Smooth muscle cell (in vitro differentiated cells): ENCODE results near the gene CENPX. TPM values are rescaled to one million over a fixed set of nuclear protein-coding genes. Genes with fewer than 3 reads are reported as not detected.

Experiments
- DNase-seq: peaks from one replicate; lab custom pipeline; 2025; ENCODE audit not compliant: unreplicated experiment; lab: John Stamatoyannopoulos, UW
- H2AFZ ChIP-seq: fragments of 200-600 bp; sonication (generic); 2 replicates; pipeline ENCODE4 v1.6.0; 2016; ENCODE audit warnings: antibody characterized with exemption, low read depth, mild to moderate bottlenecking
- H3F3A ChIP-seq: fragments of 200-600 bp; sonication (generic); 2 replicates; pipeline ENCODE4 v1.6.0; 2017; ENCODE audit warnings: antibody characterized with exemption, low read depth
- H3K27ac ChIP-seq: fragments of 200-600 bp; sonication (generic); 2 replicates; pipeline ENCODE4 v1.5.1; 2016; ENCODE audit warnings: low read depth, mild to moderate bottlenecking
- H3K27me3 ChIP-seq: fragments of 200-600 bp; sonication (generic); 2 replicates; pipeline ENCODE4 v1.6.1; 2016; ENCODE audit warnings: low read depth, mild to moderate bottlenecking
- H3K36me3 ChIP-seq: fragments of 200-600 bp; sonication (generic); 2 replicates; pipeline ENCODE4 v1.5.1; 2016; ENCODE audit warnings: low read depth
- H3K4me1 ChIP-seq: fragments of 200-600 bp; sonication (generic); 2 replicates; pipeline ENCODE4 v1.5.1; 2016; ENCODE audit warnings: low read depth
- H3K4me2 ChIP-seq: fragments of 200-600 bp; sonication (generic); 2 replicates; pipeline ENCODE4 v1.6.0; 2016; ENCODE audit warnings: mild to moderate bottlenecking
- H3K4me3 ChIP-seq: fragments of 200-600 bp; sonication (generic); 2 replicates; pipeline ENCODE4 v1.5.1; 2016; ENCODE audit warnings: mild to moderate bottlenecking
- H3K79me2 ChIP-seq: fragments of 200-600 bp; sonication (generic); 2 replicates; pipeline ENCODE4 v1.6.0; 2016; ENCODE audit warnings: low read depth, mild to moderate bottlenecking
- H3K9ac ChIP-seq: fragments of 200-600 bp; sonication (generic); 2 replicates; pipeline ENCODE4 v1.6.0; 2016; ENCODE audit warnings: low read depth
- H3K9me3 ChIP-seq: fragments of 200-600 bp; sonication (generic); replicated peaks from 2 replicates; pipeline ENCODE4 v1.5.1; 2016; ENCODE audit warnings: low read depth
- H4K20me1 ChIP-seq: fragments of 200-600 bp; sonication (generic); 2 replicates; pipeline ENCODE4 v1.6.0; 2016; ENCODE audit warnings: low read depth
- WGBS: methylation state at CpG from one replicate; pipeline ENCODE4 v1.1.7; 2016; ENCODE audit warnings: low lambda C conversion rate; 5-methylcytosine and 5-hydroxymethylcytosine counted together
- polyA plus RNA-seq: library from polyadenylated mRNA; unstranded; fragments of >200 nt; fragmentation: Nextera tagmentation; extraction: Ambion mirVana; gene quantifications from 2 replicates; pipeline ENCODE4 v1.2.1, GENCODE V29; 2016
- total RNA-seq: library from RNA; depleted of rRNA; stranded (reverse); fragments of >200 nt; gene quantifications from 2 replicates; pipeline ENCODE4 v1.2.3, GENCODE V29; 2014
- TF ChIP-seq, protein P1 (sequence below): fragments of 200-600 bp; sonication (generic); IDR thresholded peaks from 2 replicates; pipeline ENCODE4 v1.5.1; 2017; ENCODE audit warnings: borderline replicate concordance, mild to moderate bottlenecking, antibody characterized with exemption; ENCODE audit not compliant: insufficient read depth, poor library complexity, severe bottlenecking

The CENPX gene
- total and polyA plus RNA-seq, 2 experiments from 2014 or later = 44.6 to 57.5 TPM

DNA sequence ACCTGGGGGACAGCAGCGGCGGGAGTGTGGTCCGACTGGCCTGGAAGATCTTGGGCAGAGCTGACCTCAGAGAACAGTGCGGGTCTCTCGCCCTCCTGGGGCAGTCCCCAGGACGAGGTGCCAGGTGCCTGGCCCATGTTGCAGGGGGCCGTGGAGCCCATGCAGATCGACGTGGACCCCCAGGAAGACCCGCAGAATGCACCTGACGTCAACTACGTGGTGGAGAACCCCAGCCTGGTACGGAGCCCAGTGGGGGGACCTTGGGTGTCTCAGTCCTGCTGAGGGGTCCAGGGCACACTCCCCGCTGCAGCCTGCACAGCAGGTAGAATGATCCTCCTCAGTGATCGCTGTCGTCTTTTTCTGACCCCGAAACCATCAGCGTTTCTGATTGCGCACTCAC, 30.5 kb upstream of the CENPX start:
- TF ChIP-seq, protein P1, sequence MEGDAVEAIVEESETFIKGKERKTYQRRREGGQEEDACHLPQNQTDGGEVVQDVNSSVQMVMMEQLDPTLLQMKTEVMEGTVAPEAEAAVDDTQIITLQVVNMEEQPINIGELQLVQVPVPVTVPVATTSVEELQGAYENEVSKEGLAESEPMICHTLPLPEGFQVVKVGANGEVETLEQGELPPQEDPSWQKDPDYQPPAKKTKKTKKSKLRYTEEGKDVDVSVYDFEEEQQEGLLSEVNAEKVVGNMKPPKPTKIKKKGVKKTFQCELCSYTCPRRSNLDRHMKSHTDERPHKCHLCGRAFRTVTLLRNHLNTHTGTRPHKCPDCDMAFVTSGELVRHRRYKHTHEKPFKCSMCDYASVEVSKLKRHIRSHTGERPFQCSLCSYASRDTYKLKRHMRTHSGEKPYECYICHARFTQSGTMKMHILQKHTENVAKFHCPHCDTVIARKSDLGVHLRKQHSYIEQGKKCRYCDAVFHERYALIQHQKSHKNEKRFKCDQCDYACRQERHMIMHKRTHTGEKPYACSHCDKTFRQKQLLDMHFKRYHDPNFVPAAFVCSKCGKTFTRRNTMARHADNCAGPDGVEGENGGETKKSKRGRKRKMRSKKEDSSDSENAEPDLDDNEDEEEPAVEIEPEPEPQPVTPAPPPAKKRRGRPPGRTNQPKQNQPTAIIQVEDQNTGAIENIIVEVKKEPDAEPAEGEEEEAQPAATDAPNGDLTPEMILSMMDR = no peak
- Histone ChIP-seq H3K4me1 (peaks cover 16% of the 10 kb centered on the region), H3K9ac (no peak overlapping the region), H3F3A (no peaks in the 10 kb centered on the region), H3K36me3 (no peaks in the 10 kb centered on the region), H3K27me3 (no peaks in the 10 kb centered on the region), H4K20me1 (peaks cover 7% of the 10 kb centered on the region), H3K9me3 (no peaks in the 10 kb centered on the region), H3K79me2 (peaks cover 23% of the 10 kb centered on the region), H2AFZ (no peak overlapping the region), H3K27ac (no peak overlapping the region), H3K4me3 (peak overlapping the region; percentile 55), H3K4me2 (peak overlapping the region; percentile 91)
- DNase-seq = no peak
- 94% methylated on average over 18 of the region's 19 CpGs for WGBS

- H3K4me3 ChIP-seq = peak overlapping the region; percentile 55
- H3K4me1 ChIP-seq = peaks cover 16% of the 10 kb centered on the region
- no peaks in the 10 kb centered on the region for H3F3A ChIP-seq
- H3K9me3 ChIP-seq = no peaks in the 10 kb centered on the region
- peaks cover 23% of the 10 kb centered on the region for H3K79me2 ChIP-seq
- no peaks in the 10 kb centered on the region for H3K36me3 ChIP-seq
- peak overlapping the region; percentile 65 for H3K9ac ChIP-seq
- H3K27ac ChIP-seq = no peak overlapping the region
- peak overlapping the region; percentile 91 for H3K4me2 ChIP-seq
- H2AFZ ChIP-seq = no peak overlapping the region
- DNase-seq = no peak
- no peaks in the 10 kb centered on the region for H3K27me3 ChIP-seq
- H4K20me1 ChIP-seq = peaks cover 7% of the 10 kb centered on the region
- 45% methylated on average over 11 of the region's 19 CpGs for WGBS
- TF ChIP-seq, protein P1 = no peak
Measured at GRCh38 chr17:82052638-82053059, 30.0 kb upstream of the CENPX start.

DNA sequence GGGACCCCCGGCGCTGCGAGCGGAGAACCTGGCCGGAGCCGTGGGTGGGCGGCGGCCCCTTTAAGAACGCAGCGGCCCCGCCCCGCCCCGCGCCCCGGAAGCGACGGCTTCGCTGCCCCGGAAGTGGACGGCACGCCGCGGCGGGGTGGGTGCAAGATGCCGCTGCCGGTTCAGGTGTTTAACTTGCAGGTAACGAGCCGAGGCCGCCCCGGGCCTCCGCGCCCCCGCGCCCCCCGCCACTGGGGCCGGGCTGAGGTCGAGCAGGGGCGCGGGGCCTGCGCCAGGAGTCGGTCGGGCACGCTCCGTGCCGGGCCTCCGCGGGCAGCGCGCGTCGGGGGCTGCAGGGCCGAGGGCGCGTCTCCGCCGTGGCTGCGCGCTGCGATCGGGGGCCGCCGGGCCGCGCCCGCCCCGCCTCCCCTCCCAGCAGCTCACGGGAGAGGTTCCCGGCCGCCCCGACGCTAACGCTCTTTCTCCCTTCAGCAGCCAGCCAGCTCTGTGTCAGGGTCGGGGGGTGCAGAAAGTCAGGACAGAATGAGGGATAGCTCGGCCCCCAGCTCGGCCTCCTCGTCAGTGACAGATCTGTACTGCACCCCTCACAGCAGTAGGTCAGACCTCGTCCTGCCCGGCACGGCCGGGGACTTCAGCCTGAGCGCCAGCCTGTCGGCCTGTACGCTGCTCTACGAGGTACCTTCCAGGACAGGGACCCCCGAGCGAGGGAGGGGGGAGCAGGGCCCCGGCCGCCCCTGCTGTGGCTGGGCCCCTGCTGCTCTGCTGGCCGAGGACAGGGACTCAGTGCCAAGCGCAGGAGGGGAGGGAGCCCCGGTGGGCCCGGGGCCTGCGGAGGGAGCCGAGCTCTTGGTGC, 29.3 kb upstream of the CENPX start, which contains the start of the genes GPS1 and RFNG:
GPS1 (plus strand) TSS at position 123 of the 862 bp plus-strand sequence; CDS start at position 157, 34 bp downstream.
RFNG (minus strand) TSS at position 36 of the 862 bp plus-strand sequence. CDS start 45 bp downstream, outside the sequence.
- TF ChIP-seq, protein P1 = no peak
- Histone ChIP-seq H2AFZ (peak within 1 kb of the TSS; percentile 19), H3K36me3 (no peaks in the 10 kb centered on the region), H3K9me3 (no peaks in the 10 kb centered on the region), H3K4me1 (peaks cover 16% of the 10 kb centered on the region), H3K4me3 (peak within 1 kb of the TSS; percentile 55), H3K9ac (peak within 1 kb of the TSS; percentile 68), H3K27me3 (no peaks in the 10 kb centered on the region), H3K27ac (no peak within 1 kb of the TSS), H3K4me2 (peak within 1 kb of the TSS; percentile 91), H4K20me1 (peaks cover 7% of the 10 kb centered on the region), H3K79me2 (peaks cover 23% of the 10 kb centered on the region), H3F3A (no peaks in the 10 kb centered on the region)
- WGBS = 2% methylated on average over 60 of the region's 94 CpGs
- DNase-seq = no peak
